Heart right ventricle (tissue), 16 donors: ENCODE data around the gene PDE4D. TPM values are rescaled to one million over a fixed set of nuclear protein-coding genes. Genes with fewer than 3 reads are reported as not detected.

Experiments used
- ATAC-seq, 8 donors: fragments of 200-7000 bp; cut with Tn5 transposase; one replicate each; pipeline ENCODE4 v1.9.1; 2020; ENCODE audit warnings: mild to moderate bottlenecking in 8 of 8, moderate library complexity in 8 of 8, moderate number of reproducible peaks in 1 of 8
- DNase-seq, 2 donors: peaks; one replicate each; pipeline ENCODE4 v3.0.0-alpha.2; 2020
- H3K27ac ChIP-seq, 10 donors: fragments of 200-600 bp; sonication (generic) in 2 of 10; one replicate each; pipeline versions ENCODE4 v1.5.0 to v1.8.0; 2020 to 2022; ENCODE audit warnings: mild to moderate bottlenecking in 3 of 10
- H3K27me3 ChIP-seq, 7 donors: fragments of 200-600 bp; one replicate each; pipeline ENCODE4 v1.8.0; 2021 to 2022; ENCODE audit warnings: mild to moderate bottlenecking in 2 of 7
- H3K36me3 ChIP-seq, 9 donors: fragments of 200-600 bp; sonication (generic) in 1 of 9; one replicate each; pipeline versions ENCODE4 v1.5.0 to v1.8.0; 2020 to 2022; ENCODE audit warnings: mild to moderate bottlenecking in 2 of 9
- H3K4me1 ChIP-seq, 9 donors: fragments of 200-600 bp; sonication (generic) in 1 of 9; one replicate each; pipeline versions ENCODE4 v1.5.0 to v1.8.0; 2020 to 2022; ENCODE audit warnings: mild to moderate bottlenecking in 4 of 9
- H3K4me3 ChIP-seq, 10 donors: fragments of 200-600 bp; sonication (generic) in 2 of 10; one replicate each; pipeline versions ENCODE4 v1.5.0 to v1.8.0; 2020 to 2022; ENCODE audit warnings: mild to moderate bottlenecking in 7 of 10, moderate library complexity in 2 of 10
- H3K9me3 ChIP-seq, 11 donors: fragments of 200-600 bp in 10 of 11; sonication (generic) in 2 of 11; one replicate each; pipeline versions ENCODE4 v1.5.0 to v1.8.0; 2013 to 2022; ENCODE audit warnings: mild to moderate bottlenecking in 2 of 11, control low read depth in 1 of 11, moderate library complexity in 1 of 11
- WGBS, 2 donors: extraction: QIAGEN DNeasy Blood & Tissue Kit; methylation state at CpG; one replicate each; pipeline ENCODE4 v1.1.7; 2013; ENCODE audit warnings: inconsistent platforms in 1 of 2; 5-methylcytosine and 5-hydroxymethylcytosine counted together
- intact Hi-C, 10 donors: fragments of 100-400 bp; cut with DNase I; formaldehyde crosslinking; loops; one replicate each; pipeline versions ENCODE4 v1.11.1 to v1.14.2; 2022
- polyA plus RNA-seq, 2 donors: library from polyadenylated mRNA; stranded (reverse); fragments of 200-250 nt; gene quantifications; one replicate each; pipeline ENCODE4 v1.2.3, GENCODE V29; 2013
- total RNA-seq, 10 donors: library from RNA; stranded (reverse); fragmentation: NEBNext Ultra II Directional in 3 of 10; extraction: Animal tissue kit (Norgen Biotek cat#: 25700) in 3 of 10; gene quantifications; one replicate each; pipeline versions ENCODE4 v1.2.1 to v1.2.4, GENCODE V29; 2021 to 2023
- TF ChIP-seq, protein P1 (sequence below), 9 donors: fragments of 200-600 bp; sonication (generic) in 2 of 9; IDR thresholded peaks; one replicate each; pipeline versions ENCODE4 v1.5.0 to v1.8.0; 2021 to 2022; ENCODE audit warnings: antibody characterized with exemption in 9 of 9, mild to moderate bottlenecking in 5 of 9, moderate library complexity in 1 of 9
- donor health status: Arrhythmogenic right ventricular cardiomyopathy.
- donor health status: ischemic (EF 13 %, LVEDD 7.1; RV severe dilation, severe dysfunction).
- donor health status: healthy with polysubstance abuse.
- donor health status: DM: no; HTN: yes; CAD: no.
- donor health status: DM: no; HTN: no; CAD: no.
- donor health status: ischemic (EF 25% LVEDD 6.9; RV normal size, moderate dysfunction).
- donor health status: ischemic (EF 25% LVEDD 5.7; RV mildly dilated, moderate dysfunction).
- donor health status: healthy.
- donor health status: DM: yes; HTN: yes; CAD: no.
- donor health status: Ischemic cardiomyopathy.
- donor health status: ischemic (EF 35%, LVEDD 5.7; RV mildly dilated, moderate dysfunction).
- donor health status: nonischemic (EF 11% LVEDD 7.7; RV severe dilation, severe dysfunction).
- donor health status: DM: yes; HTN: yes; CAD: no.
- donor health status: PGD.
- donor health status: ischemic (EF 29% LVEDD 5.4; RV normal size, mild dysfunction).
- donor health status: nonischemic (EF 23%, LVEDD 6.1; RV moderate dilation, normal function).

The PDE4D gene
- total and polyA plus RNA-seq, 12 donors, result 5.8 to 83.2 (median 39.5) TPM

DNA sequence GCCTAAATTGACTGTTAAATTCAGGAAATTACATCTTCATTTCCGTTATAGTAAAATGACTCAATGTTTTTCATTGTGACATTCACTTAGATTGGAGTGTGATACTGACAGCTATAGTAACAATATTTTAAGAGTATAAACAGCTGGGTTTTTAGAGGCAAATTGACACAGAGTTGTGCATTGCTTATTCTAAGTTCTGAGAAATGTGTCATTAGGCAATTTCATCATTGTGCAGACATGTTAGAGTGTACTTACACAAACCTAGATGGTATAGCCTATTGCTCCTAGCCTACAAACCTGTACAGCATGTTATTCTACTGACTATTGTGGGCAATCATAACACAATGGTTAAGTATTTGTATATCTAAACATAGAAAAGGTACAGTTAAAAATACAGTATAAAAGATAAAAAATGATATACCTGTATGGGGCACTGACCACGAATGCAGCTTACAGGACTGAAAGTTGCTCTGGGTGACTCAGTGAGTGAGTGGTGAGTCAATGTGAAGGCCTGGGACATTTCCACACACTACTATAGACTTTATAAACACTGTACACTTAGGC is 132.7 kb downstream of the PDE4D start:
- Histone ChIP-seq H3K9me3 (no peaks in the 10 kb centered on the region), H3K4me3 (no peak overlapping the region), H3K27me3 (peaks cover 0 to 6% (median 0%) of the 10 kb centered on the region in 7 donors), H3K4me1 (peaks cover 0 to 8% (median 0%) of the 10 kb centered on the region in 9 donors), H3K27ac (no peak overlapping the region), H3K36me3 (no peaks in the 10 kb centered on the region)
- intact Hi-C loops, result no loop called here
- ATAC-seq (peak in 1 of 8 donors; percentile 35), DNase-seq (no peak)
- WGBS, 2 donors, result 59 to 75% methylated on average over 2 of the region's 2 CpGs
- TF ChIP-seq, protein P1, sequence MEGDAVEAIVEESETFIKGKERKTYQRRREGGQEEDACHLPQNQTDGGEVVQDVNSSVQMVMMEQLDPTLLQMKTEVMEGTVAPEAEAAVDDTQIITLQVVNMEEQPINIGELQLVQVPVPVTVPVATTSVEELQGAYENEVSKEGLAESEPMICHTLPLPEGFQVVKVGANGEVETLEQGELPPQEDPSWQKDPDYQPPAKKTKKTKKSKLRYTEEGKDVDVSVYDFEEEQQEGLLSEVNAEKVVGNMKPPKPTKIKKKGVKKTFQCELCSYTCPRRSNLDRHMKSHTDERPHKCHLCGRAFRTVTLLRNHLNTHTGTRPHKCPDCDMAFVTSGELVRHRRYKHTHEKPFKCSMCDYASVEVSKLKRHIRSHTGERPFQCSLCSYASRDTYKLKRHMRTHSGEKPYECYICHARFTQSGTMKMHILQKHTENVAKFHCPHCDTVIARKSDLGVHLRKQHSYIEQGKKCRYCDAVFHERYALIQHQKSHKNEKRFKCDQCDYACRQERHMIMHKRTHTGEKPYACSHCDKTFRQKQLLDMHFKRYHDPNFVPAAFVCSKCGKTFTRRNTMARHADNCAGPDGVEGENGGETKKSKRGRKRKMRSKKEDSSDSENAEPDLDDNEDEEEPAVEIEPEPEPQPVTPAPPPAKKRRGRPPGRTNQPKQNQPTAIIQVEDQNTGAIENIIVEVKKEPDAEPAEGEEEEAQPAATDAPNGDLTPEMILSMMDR (IDR thresholded peaks at IDR 0.05), result no peak

GRCh38 chr5:59759600-59760351 is 133.8 kb downstream of the PDE4D start:
- TF ChIP-seq, protein P1 (IDR thresholded peaks at IDR 0.05), result no peak
- WGBS, 2 donors, result 87 to 88% methylated on average over 4 of the region's 4 CpGs
- H3K9me3 ChIP-seq, result no peaks in the 10 kb centered on the region
- H3K4me3 ChIP-seq, result no peak overlapping the region
- H3K36me3 ChIP-seq, result no peaks in the 10 kb centered on the region
- H3K27me3 ChIP-seq, result no peaks in the 10 kb centered on the region
- intact Hi-C loops, result no loop called here
- H3K27ac ChIP-seq, result peak overlapping the region in 1 of 10 donors; percentile 16
- H3K4me1 ChIP-seq, result peaks cover 0 to 8% (median 0%) of the 10 kb centered on the region in 9 donors
- DNase-seq (no peak), ATAC-seq (no peak)

DNA sequence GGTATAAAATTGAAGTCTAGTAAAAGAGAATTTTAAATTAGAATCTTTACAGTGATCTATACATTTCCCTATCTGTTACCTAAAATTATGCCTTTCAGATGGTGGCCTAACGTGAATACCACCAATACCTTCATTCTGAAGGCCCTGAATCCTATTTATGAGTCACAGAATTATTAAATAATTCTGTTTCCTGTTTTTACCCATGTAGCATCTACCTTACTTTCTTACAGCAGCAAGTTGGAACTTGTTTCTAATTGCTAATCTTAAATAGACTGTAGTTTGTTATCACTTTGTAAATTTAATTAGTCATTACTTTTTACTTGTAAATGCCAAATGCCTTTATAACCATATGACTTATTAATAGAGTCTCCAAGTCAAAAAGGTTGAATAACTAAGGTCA is 135.0 kb downstream of the PDE4D start:
- DNase-seq (no peak), ATAC-seq (no peak)
- Histone ChIP-seq H3K27me3 (no peaks in the 10 kb centered on the region), H3K9me3 (no peaks in the 10 kb centered on the region), H3K36me3 (no peaks in the 10 kb centered on the region), H3K27ac (no peak overlapping the region), H3K4me3 (no peak overlapping the region), H3K4me1 (peaks cover 0 to 8% (median 0%) of the 10 kb centered on the region in 9 donors)
- intact Hi-C loops, result no loop called here
- TF ChIP-seq, protein P1 (IDR thresholded peaks at IDR 0.05), result no peak
- 84 to 93% methylated on average over 1 of the region's 1 CpG for WGBS, 2 donors

DNA sequence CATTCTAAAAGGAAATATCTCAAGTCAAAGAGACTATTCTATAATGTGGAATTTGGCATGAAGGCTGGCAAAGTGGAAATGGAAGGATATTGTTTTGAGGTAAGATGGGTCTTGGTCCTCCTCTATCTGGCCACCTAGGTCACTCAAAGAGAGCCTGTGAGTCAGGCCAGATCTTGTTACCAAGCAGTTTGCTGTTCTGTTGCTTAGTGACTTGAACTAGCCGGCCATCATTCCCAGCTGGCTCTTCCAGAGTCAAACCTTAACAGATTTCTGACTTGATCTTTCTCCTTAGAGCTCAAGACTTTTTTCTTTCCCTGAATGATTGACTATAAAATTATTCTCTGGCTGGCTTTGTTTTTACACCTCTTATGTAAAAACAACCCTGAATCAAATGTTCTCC is 136.1 kb downstream of the PDE4D start:
- intact Hi-C loops, result no loop called here
- no peaks in the 10 kb centered on the region for H3K9me3 ChIP-seq
- DNase-seq (no peak), ATAC-seq (no peak)
- H3K27me3 ChIP-seq, result no peaks in the 10 kb centered on the region
- H3K36me3 ChIP-seq, result no peaks in the 10 kb centered on the region
- no peak overlapping the region for H3K4me3 ChIP-seq
- WGBS, 2 donors, result 71 to 100% methylated on average over 1 of the region's 1 CpG
- peaks cover 0 to 8% (median 0%) of the 10 kb centered on the region in 9 donors for H3K4me1 ChIP-seq
- no peak overlapping the region for H3K27ac ChIP-seq
- TF ChIP-seq, protein P1 (IDR thresholded peaks at IDR 0.05), result no peak
